ENCODE data around the gene TTC34.

DNA sequence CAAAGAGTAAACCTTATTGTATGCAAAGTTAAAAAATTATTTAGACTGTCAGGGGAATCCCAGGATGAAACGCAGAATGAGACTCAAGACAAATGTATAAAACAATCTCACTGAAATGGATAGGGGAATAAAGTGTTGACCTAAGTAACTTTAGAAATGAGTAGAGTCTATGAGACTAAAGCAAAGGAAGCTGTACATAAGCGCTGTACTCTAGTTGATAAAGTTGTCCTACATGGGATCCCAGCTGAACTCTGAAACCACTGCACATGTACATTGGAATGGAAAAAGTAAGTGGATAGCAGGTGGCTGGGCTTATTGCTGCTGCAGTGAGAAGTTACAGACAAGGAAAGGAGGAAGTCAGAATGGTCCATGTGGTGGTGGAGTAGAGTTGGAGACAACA is 187.3 kb downstream of the TTC34 start:
- TF ChIP-seq EZH2 (IDR thresholded peaks at IDR 0.05; ENCODE audit: insufficient read depth, poor library complexity, severe bottlenecking) (no peak), EZH2phosphoT487 (IDR thresholded peaks at IDR 0.05; ENCODE audit: insufficient read depth, low read depth) (no peak)

All from GM23248 (cell line).